Measurements from ENCODE around the gene RCAN1.

The RCAN1 gene

DNA sequence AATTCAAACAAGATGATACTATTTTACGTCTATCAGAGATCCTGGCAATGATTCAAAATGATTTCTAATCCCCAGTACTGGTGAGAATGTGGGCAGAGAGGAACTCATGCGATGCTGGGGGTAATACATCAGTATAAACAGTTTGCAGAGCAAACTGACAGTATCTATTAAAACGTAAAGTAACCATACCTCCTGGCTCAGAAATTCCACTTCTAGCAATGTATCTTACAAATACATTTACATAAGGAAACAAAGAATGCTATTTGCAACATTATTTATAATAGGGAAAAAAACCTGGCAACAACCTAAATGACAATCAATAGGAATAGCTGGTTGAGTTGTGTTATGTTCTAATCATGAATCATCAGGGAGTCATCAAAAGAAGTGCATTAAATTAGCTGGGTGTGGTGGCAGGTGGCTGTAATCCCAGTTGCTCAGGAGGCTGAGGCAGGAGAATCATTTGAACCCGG, 15.9 kb downstream of the RCAN1 start:
- DNase-seq (ENCODE audit: low read depth): peak; percentile 26

DNA sequence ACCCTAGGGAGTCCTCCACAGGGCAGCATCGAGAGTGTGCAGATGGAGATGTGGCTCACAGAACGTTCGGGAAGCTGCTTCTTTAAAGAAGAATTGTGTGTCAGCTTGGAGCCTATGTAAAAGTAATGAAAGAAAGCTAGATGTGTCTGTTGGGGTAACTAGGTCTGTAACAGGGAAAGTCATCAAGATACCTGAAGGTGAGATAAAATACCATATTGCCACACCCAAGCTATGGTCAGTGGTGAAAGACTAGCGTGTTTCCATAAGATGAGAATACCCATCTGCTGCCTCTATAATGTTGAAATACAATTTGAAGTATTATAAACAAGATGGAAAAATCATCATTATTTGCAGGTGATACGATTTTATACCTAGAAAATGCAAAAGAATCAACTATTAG, 17.5 kb downstream of the RCAN1 start:
- no peak for DNase-seq (ENCODE audit: low read depth)

DNA sequence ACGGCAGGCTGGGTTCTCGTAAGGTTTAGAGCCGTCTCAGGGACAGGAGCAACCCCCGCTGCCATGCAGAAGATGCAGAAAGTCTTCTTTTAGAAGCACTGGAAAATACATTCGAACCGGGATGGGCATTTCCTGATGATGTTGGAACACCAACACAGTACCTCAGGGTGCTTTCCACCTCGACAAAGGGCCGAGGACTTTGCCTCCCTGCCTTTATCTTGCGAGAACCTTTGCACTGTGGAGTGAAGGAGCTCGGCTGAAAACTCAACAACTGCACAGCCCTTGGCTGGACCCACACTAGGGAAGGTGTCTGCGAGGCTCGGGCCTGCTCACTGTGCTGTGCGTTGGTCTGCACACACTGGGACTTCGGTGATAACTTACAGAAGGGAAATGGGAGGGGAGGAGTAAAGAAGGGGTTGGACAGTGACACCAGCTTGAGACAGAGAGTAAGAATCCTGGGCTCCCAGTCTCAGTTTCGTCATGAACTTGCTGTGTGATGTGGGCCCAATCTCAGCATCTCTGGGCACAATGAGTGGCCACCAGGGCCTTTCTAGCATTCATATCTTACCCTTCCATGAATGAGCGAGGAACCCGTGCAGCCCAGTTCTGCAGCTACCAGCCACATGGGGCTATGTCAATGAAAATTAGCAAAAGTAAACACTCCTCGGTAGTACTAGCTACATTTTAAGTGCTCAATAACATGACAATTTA, 18.2 kb downstream of the RCAN1 start:
- DNase-seq (ENCODE audit: low read depth): no peak

DNA sequence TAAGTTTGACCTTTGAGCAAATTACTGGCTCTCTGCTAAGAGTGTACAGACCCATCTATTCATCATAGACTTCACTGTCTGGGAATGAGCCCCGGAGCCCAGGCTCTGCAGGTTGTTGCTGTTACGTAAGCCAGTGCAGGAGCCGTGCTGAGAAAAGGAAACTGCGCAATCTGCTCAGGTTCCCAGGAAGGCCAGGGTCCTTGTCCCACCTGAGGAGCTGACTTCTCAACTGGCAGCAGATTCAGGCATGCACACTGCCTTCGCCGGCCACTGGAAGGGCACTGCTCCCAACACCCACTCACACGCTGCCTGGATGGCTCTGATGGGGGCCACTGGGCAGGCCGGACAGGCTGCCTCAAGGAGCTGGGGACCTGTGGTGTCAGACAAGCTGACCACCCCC, 19.5 kb downstream of the RCAN1 start:
- peak; percentile 63 for DNase-seq (ENCODE audit: low read depth)

DNA sequence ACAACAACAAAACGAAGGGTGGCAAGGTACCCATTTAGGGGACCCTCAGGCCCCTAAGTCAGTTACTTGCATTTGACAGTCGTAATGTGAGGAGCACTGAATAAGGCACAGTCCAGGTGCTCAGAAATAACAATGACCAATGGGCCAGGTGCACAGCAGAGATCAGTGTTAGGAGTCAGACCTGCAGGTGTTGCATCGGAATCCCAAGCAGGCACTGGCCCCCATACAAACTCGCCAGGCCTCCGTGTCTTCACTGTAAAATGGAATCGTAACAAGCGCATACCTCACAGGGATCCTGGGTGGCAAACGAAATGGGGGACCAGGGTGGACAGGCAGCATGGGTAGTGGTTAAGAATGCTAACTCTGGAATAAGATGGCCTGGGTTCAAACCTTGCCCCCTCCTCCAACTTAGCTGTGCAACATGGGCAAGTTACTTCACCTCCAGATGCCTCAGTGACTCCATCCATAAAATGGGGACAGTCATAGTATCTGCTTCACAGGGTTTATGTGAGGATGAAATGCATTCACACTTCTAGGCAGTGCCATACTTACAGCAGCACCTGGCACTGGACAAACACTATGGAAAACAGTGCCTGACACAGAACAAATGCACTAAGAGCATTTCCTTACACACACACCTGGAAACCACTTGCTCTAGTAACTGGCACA, 20.2 kb downstream of the RCAN1 start:
- DNase-seq (ENCODE audit: low read depth): no peak

DNA sequence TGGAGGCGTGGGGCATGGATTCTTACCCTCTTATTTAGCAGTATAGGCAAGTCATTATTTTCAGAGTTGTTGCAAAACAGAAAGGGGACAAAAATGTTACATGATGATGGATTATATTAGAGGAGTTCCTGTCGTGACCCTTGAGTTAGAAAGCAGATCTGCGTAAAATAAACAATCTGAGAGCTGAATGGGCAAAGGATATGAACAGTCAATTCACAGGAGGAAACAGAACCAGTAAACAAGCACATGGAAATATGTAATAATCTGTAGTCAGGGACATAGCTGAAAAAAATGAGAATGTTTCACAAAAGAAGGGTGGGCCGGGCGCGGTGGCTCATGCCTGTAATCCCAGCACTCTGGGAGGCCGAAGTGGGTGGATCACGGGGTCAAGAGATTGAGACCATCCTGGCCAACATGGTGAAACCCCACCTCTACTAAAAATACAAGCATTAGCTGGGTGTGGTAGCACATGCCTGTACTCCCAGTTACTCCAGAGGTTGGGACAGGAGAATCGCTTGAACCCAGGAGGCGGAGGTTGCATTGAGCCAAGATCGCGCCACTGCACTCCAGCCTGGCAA, 20.9 kb downstream of the RCAN1 start:
- no peak for DNase-seq (ENCODE audit: low read depth)

DNA sequence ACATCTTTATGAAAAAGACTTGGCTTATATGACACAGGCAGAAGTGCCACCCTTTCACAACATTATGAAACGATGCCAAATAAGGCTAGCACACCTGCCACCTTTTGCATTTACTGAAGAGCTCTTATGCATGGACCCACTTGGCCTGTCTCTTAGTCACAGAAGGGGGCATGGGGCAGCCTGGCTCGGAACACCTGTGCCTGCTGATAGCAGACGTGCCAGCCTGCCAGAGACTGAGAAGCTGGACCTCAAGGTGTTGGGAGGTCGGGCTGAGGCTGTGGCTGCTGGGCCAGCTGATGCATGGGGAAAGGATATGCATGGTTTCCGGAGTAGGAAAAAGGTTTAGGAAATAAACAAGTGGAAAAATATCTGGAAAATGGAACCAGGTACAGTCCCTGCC, 21.5 kb downstream of the RCAN1 start:
- DNase-seq (ENCODE audit: low read depth): no peak

DNA sequence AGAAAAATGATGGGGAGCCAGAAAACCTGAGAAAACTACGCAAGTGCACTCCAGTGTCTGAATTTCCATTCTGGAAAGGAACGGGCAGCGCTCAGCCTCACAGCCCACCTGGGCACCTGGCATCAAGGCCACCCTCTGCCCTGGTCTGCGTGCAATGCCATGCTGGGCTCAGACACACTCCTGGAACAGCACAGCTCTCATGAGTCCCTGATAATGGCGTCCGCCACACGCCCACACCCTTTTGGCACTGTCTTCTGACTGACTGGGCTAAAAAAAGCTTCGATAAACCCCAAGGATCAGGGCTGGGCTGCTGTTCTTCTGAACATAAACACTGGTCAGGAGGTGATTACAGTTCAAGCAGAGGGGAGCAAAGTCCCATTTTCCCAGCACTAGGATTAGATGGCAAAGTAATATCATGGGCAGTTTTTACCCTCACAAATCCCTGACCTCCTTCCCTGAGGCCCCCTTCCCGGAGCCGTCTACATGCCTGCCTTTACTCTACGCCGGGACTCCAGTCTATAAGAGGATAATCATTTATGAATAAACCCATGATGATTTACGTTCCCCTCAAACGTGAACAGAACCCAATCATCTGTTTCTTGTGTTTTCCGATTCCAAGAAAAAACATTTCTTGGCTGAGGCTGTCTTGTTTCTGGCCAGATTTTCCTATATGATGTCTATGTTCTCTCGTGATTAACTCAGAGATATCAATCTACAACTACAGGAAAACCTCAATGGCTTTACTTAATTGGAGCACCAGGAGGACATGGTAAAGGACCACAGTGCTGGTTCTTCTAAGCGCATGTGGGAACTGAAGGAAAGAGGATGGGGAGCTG, 22.6 kb downstream of the RCAN1 start:
- peak; percentile 47 for DNase-seq (ENCODE audit: low read depth)

DNA sequence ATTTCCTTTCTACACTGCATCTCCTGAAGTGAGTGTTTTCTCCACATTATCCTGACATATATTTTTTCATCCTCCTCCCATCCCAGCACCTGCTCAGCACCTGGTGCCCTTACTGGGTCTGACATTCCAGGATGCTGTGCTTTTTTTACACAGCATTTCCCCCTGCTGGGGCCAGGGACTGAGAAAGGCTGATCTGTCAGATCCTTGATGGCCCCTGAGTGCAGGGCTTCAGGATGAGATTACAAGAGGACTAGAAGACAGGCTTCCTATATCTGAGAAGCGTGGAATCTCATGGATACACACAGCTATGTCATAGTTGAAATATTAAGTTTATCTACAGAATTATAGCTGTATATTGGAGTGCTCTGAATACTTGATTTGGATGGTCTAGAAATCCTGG, 24.4 kb downstream of the RCAN1 start:
- DNase-seq (ENCODE audit: low read depth): no peak

DNA sequence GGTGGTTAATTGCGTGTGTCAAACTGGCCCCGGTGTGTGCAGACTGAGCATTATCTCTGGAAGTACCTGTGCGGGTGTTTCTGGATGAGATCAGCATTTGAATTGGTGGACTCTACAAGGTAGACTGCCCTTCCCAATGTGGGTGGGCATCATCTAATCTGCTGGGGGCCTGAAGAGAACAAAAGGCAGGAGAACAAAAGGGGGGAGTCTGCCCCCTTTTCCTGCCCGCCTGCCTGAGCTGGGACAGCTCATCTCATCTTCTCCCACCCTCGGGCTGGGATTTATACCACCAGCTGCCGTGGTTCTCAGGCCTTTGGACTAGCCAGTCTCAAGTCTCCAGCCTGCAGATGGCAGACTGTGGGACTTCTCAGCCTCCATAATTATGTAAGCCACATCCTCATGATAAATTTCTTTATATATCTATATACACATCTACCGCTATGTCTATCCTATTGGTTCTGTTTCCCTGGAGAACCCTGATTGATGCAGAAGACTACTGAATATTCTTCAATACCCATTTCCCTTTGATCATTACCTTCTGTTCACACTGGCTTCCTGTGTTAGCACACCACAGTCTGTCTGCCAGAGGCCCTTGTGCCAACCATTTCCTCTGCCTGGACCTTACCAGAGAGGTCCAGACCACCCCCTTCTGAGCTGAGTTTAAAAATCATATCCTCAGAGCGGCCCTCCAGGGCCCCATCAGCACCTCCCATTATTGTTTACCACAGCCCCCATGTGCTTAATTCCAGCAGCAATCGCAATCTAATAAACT, 25.2 kb downstream of the RCAN1 start:
- no peak for DNase-seq (ENCODE audit: low read depth)

DNA sequence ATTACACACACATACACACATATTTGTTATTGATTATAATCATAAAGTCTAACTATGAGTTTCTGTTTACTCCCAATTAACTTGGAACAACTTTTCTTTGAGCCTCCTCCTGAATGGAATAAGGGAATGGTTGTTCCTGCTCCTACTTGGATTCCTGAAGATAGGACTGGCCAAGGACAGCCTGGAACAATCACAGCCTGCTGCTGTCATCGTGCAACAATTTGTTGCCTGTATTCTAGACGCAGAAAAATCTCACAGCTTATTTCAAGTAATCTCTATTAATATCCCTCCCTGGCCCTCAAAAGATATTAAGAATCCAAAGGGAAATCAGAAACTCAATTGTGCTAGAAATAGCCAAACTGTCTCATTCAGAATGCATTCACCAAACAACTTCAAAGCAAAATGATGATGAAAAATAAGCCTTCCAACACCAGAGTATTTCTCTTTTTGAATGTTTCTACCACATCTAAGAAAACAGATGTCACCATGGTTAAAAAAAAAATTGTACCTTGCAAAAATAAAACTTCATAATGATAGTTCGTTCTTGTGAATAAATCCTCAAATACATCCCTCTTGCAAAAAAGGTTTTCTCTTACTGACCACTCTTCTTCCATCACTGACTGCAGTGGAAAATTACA, 30.9 kb downstream of the RCAN1 start:
- DNase-seq (ENCODE audit: low read depth): no peak

DNA sequence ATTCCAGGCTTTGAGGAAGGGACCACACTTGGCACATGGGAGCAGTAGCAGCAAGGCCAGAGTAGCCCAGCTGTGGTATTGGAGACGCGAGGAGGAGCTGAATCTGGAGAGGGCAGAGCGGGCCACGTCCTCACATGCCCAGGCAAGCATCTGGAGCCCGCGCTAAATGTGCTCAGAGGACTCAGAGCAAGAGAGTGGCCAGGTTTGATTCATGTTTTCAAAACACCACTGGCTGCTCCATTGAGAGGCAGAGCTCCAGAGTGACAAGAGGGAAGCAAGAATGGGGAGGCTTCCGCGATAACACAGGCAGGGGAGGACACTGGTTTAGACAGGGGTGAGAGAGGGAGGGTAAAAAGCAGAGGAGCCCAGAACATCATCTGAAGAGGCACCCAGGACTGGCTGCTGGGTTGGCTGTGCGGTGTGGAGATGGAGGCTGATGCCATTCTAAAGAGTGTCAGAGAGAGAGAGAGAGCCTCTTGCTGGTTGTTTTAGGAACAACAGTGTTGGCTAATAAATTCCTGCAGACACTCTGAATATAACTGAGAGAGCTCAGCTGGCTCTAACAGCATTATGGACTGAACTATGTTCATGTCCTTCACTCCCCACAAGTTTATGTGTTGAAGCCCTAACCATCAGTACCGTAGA, 32.3 kb downstream of the RCAN1 start:
- DNase-seq (ENCODE audit: low read depth): peak; percentile 66

DNA sequence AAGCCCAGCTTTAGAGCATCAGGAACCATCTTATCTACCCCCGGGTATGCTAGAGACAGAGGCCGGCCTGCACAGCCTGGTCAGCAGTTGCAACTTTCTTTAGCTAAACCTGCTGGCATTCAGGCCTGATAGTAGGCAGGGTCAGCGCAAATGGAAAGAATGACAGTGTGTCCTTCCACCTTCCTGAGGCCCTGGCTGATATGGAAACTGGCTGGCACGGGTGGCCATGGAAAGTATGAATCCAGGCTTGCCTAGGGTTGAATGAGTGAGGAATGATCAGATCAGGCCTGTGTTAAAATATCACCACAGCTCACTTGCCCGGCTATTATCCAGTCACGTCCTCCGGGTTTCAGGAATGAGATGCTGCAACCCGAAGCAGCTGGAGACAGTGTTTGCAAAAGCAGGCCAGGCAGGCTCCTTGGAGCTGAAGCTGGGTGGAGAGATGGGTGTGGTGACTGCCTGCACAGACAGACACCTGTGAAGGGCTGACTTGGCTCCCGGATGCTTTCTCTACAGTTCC, 34.7 kb downstream of the RCAN1 start:
- peak; percentile 34 for DNase-seq (ENCODE audit: low read depth)

DNA sequence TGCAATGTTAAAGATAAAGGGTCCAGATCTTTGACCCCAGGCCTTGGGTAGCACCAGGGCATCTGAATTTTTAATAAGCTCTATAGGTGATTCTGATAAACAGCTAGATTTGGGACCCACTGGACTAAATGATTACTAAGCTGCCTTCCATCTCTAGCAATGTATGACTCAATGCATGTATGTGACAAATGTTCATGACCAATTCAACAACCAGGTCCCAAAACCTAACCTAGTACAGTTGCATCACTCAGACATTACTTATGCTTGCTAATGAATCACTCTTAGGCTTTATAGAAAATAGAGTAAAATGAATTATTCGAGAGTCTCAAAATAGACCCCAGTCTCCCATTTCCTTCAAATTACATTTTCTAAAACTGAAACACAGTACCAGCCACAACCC, 35.5 kb downstream of the RCAN1 start:
- DNase-seq (ENCODE audit: low read depth): peak; percentile 63

DNA sequence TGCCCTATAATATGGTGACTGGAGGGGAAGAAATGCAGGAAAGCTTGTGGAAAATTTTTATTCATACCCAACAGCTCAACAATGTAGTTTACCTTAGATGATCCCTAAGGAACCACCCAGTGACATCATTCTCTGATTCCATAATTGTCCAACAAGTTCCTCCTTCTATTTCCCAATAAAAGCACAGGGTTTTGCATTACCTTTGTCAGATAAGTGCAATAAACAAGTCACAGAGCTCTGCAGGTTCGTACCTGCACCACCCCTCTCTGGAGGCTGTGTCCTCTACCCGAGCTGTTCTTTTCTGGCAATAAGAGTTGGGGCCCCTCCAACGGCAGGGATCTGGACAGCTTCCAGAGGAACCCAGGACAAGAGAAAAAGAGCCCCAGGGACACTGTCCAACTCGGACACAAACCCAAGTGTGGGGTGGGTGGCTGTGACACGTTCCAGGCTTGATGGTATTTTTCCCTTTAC, 38.8 kb downstream of the RCAN1 start:
- DNase-seq (ENCODE audit: low read depth): peak; percentile 50

DNA sequence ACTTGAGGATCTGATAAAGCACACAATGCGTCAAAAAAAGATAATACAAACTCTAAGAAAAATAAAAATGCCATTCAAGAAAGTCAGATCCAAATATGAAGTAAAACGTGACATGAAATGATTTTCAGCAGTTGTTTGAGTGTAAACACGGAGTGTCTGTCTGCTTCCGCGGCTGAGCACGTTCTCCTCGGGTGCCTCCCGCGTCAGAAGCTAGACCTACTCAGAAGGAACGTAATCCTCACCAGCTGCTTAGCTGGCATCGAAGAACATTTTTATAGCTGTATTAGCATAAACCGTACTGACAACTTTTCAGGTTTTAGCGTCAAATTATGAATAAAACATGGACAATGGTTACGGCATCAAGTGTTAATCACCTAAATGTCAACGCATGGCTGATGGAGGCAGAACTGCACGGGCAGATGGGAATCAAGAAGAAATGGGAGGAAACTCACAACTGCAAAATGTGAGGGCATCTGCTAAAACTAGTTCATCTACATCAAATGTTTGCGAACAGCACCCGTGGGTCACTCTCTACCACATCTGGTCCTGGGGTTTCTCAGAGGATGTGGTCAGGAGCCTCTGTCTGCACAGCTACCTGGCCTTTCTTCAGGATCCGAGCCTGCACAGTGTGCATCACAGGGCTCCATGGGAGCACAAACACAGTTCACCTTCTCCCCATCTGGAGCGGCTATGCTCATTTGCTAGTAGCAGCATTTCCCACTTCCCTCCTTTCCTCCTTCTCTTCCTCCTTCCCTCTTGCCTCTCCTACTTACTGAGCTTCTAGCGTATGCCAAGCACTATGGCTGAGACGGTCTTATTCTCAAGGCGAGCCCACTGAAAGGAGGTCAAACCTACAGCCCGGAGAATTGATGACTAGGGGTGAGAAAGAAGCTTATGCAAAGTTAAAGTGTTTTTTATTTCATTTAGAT, 40.0 kb downstream of the RCAN1 start:
- DNase-seq (ENCODE audit: low read depth): no peak

DNA sequence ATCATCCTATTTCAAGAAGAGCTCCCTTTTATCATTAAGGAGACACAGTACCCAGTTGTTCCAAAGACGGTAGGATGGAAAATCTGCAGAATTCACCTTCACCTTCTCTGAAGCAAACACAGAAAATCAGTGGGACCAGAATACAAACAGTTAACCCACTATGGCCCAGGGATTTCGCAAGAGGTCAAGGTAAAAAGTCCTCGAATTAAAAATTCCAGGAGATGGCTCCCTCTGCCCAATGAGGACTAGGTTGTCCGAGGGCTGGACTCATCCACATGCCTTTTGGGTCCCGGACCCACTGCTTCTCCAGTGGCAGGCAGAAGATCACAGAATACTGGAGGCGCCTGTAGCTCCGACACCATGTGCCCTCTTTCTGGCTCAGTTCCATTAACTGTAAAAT, 42.9 kb downstream of the RCAN1 start:
- no peak for DNase-seq (ENCODE audit: low read depth)

DNA sequence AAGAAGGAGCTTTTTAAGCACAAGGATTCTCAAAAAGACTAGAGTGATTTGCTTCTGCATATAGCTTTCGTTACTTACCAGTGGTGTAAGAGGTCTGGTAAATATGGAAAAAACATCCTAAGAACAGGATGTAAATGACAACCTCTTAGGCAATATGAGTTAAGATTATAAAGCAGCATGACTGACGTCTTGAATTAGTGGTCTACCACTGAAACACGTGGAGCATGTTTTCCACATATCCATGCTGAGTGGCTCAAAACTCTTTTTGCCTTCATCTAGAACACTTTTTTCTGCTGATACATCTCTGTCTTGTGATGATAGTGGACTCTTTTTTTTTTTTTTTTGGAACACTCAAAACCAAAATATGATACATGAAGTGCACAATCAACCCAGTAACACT, 44.6 kb downstream of the RCAN1 start:
- peak; percentile 96 for DNase-seq (ENCODE audit: low read depth)

DNA sequence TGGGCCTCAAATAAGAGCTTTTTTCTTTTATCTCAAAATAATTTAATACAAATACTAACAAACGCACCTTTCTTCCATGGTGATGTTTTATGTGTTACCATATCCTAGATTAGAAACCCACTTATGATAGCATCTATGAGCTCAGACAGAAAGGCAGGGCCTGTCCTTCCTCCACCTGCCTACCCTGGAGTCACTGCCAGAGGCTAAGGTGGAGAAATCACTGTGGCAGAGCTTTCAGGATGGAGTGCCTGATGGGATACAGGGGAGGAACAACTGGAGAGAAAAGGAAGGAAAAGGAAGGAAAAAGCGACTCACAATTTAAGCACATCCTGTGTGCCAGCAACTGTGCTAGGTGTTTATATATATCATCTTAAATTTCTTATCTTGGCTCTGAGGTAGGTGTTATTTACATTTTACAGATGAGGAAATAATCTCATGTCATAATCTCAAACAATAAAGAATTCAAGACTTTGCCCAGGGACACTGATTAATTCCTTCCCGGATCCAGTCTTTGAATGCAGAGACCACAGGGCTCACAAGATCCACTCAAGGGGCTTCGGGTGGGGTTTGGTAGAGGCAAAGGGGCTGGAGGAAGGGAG, 45.4 kb downstream of the RCAN1 start:
- DNase-seq (ENCODE audit: low read depth): no peak
